GM12873 (cell line): ENCODE measurements around the gene C3orf49.

Experiments used
- TF ChIP-seq, protein P1 (sequence below): IDR thresholded peaks from 2 replicates; pipeline ENCODE4 v1.5.1; 2012; ENCODE audit warnings: low read depth, mild to moderate bottlenecking, moderate library complexity, low read length, control low read depth; ENCODE audit not compliant: insufficient read depth; ENCODE audit errors: missing control alignments

Gene C3orf49

DNA sequence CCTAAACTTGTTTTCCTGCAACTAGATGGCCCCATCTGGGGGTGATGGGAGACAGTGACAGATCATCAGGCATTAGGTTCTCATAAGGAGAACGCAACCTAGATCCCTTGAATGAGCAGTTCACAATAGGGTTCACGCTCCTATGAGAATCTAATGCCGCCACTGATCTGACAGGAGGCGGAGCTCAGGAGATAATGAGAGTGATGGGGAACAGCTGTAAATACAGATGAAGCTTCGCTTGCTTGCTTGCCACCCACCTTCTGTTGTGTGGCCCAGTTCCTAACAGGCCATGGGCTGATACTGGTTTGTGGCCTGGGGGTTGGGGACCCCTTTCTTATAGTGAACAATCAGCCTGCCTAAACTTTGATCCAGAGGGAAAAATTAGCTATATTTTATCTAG is 15.2 kb upstream of the C3orf49 start:
- TF ChIP-seq, protein P1, sequence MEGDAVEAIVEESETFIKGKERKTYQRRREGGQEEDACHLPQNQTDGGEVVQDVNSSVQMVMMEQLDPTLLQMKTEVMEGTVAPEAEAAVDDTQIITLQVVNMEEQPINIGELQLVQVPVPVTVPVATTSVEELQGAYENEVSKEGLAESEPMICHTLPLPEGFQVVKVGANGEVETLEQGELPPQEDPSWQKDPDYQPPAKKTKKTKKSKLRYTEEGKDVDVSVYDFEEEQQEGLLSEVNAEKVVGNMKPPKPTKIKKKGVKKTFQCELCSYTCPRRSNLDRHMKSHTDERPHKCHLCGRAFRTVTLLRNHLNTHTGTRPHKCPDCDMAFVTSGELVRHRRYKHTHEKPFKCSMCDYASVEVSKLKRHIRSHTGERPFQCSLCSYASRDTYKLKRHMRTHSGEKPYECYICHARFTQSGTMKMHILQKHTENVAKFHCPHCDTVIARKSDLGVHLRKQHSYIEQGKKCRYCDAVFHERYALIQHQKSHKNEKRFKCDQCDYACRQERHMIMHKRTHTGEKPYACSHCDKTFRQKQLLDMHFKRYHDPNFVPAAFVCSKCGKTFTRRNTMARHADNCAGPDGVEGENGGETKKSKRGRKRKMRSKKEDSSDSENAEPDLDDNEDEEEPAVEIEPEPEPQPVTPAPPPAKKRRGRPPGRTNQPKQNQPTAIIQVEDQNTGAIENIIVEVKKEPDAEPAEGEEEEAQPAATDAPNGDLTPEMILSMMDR: no peak

DNA sequence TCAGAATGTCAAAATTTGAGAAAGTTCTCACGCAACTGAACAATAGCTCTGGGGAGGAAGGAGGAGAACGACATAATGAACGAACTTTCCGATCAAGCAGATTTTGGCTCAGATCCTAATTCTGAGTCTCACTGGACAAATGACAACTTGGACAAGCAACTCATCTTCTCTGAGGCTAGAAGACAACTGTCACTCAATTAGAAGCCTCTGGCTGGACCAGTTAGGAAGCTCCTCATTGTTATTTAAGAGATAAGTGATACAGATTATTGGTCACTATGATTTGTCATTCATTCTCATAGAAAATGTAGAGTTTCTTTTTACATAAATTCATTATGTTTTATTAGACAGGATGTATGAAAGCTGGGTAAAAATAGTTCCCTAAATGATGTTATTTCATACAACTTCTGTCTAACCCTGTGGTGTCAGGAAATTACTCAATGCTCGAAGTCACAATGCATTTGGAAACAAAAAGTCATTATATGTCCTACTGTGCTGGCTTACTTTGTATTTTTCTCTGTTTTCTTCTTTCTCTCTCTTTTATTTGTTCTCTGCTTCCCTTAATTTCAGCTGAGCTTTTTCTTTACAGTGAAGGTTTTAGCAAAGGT is 11.0 kb upstream of the C3orf49 start:
- TF ChIP-seq, protein P1: no peak

DNA sequence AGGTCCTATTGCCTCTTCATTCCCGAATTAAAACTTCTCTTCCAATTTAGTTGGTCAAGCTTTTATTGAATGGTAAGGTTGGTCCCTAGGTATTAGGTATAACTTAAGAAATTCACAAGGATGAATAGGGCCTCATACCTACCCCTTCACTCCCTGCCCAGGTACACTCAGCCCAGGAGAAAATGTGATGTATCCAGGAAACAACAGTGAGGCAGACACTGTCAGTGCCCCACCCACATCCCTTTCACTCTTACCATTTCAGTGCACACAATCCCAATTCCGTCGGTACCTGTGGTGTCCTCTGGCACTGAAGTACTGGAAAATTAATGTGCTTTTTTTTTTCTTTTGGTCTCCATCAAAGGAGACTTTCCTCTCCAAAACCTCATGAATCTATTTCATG is 10.5 kb upstream of the C3orf49 start:
- TF ChIP-seq, protein P1: no peak

DNA sequence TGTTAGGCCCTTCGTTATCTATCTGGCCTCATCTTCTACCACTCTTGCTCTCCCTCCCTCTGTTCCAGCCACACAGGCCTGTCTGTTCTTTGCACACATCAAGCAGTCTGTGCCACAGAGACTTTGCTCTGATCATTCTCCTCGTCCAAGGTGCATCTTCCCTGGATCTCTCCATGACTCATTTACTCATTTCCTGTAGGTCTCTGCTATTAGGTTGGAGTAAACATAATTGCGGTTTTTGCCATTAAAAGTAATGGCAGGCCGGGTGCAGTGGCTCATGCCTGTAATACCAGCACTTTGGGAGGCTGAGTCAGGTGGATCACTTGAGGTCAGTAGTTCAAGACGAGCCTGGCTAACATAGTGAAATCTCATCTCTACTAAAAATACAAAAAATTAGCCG is 9.5 kb upstream of the C3orf49 start:
- TF ChIP-seq, protein P1: no peak

DNA sequence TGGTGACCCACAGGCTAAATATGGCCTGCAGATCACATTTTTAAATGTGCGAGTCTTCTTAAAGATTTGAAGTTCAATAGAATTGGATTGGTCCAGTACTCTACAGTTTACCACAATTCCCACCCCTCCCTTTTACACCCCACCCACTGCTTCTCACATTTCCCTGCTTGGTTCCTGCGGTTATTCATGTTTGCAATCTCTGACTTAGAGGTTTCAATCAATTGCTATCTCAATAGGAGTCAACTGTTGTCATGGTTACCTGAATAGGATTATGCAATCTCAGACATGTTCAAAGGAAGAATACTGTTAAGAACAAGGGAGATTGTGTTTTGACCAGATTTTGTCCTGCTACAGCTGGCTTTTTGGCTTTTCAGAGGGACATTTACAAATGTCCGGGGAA is 4.9 kb upstream of the C3orf49 start:
- TF ChIP-seq, protein P1: no peak

DNA sequence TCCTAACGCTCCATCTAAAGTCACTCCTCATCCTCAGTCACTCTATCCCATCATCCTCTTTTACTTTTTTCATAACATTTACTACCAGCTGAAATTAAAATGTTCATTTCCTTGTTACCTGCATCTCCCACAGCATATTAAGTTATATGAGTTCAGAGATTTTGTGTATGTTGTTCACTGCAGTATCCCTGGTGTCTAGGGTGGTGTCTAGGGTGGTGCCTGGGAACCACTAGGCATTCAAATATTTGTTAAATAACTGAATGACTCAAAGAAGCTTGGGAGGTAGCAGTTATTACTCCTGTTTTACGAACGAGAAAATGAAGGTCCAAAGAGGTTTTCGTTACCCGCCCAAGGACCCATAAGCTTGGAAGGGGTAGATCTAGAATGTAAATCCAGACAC is 1.9 kb upstream of the C3orf49 start:
- TF ChIP-seq, protein P1: no peak

DNA sequence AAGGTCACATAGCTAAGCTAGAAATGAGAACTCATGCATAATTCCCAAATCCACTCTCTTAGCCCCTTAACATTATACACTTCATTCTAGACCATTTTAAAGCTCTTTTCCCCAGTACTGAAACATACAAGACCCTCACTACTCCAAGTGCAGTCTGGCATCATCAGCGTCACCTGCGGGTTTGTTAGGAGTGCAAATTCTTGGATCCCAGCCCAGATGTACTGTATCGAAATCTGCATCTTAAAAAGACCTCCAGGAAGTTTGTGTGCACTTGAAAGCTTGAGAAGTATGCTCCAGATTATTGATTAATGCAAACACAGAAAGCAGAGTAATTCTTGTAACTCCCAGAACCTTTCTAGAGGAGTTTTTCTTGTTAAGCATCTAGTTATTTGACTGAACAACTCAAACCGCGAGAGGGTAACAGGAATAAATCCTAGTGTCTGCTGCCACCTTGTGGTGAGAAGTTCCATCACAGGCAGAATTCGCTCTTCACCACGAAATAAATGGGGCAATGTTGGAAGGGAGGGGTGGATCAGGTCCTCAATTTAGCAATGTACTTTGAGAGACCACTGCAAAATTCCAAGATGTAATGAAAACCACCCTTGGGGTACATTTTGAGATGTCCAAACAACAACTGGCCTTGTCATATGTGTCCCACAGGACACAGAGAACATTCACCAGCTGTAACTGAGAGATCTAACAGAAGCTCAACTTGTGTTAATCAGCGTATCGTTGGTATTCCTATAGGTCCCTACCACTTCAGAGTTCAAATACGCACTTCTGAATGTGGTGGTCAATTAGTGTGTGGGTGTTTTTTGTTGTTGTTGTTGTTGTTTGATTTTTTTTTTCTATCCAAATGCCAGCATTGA is 583 bp upstream of the C3orf49 start:
- TF ChIP-seq, protein P1: peak; percentile 76
